GM23338 (cell line): ENCODE results near the gene ZC3H6. TPM values are rescaled to one million over a fixed set of nuclear protein-coding genes. Genes with fewer than 3 reads are reported as not detected.

Source experiments
- ATAC-seq: fragments of 200-7000 bp; cut with Tn5 transposase; 3 replicates; pipeline ENCODE4 v1.9.1; 2020
- DNase-seq: peaks from one replicate; pipeline ENCODE4 v3.0.0-alpha.2; 2015; ENCODE audit warnings: low spot score
- H2AFZ ChIP-seq: fragments of 200-600 bp; sonication (generic); 2 replicates; pipeline ENCODE4 v1.8.0; 2016; ENCODE audit warnings: antibody characterized with exemption, mild to moderate bottlenecking, moderate library complexity
- H3F3A ChIP-seq: fragments of 200-600 bp; sonication (generic); replicated peaks from 2 replicates; pipeline ENCODE4 v1.8.0; 2017; ENCODE audit warnings: antibody characterized with exemption, mixed run types, low read depth
- H3K27ac ChIP-seq: fragments of 200-600 bp; sonication (generic); 2 replicates; pipeline ENCODE4 v1.6.1; 2016; ENCODE audit warnings: low read depth
- H3K27me3 ChIP-seq: fragments of 200-600 bp; sonication (generic); 2 replicates; pipeline ENCODE4 v1.8.0; 2016; ENCODE audit warnings: mild to moderate bottlenecking, mixed run types, moderate library complexity; ENCODE audit not compliant: insufficient read depth
- H3K36me3 ChIP-seq: fragments of 200-600 bp; sonication (generic); 2 replicates; pipeline ENCODE4 v1.8.0; 2016; ENCODE audit warnings: mild to moderate bottlenecking; ENCODE audit not compliant: insufficient read depth
- H3K4me1 ChIP-seq: fragments of 200-600 bp; sonication (generic); 2 replicates; pipeline ENCODE4 v1.8.0; 2016; ENCODE audit warnings: mild to moderate bottlenecking, moderate library complexity; ENCODE audit not compliant: insufficient read depth
- H3K4me2 ChIP-seq: fragments of 200-600 bp; sonication (generic); 2 replicates; pipeline ENCODE4 v1.7.1; 2017; ENCODE audit warnings: mixed run types
- H3K4me3 ChIP-seq: fragments of 200-600 bp; sonication (generic); 2 replicates; pipeline ENCODE4 v1.6.1; 2016; ENCODE audit warnings: mixed run types
- H3K79me2 ChIP-seq: fragments of 200-600 bp; sonication (generic); replicated peaks from 2 replicates; pipeline ENCODE4 v1.8.0; 2017; ENCODE audit warnings: mild to moderate bottlenecking; ENCODE audit not compliant: insufficient read depth
- H3K9me2 ChIP-seq: fragments of 200-600 bp; sonication (generic); 2 replicates; pipeline ENCODE4 v1.8.0; 2017; ENCODE audit not compliant: insufficient read depth
- H4K20me1 ChIP-seq: fragments of 200-600 bp; sonication (generic); replicated peaks from 2 replicates; pipeline ENCODE4 v1.8.0; 2017; ENCODE audit warnings: mild to moderate bottlenecking; ENCODE audit not compliant: insufficient read depth
- H3K27ac Mint-ChIP-seq: 2 replicates; pipeline ENCODE4 v1.8.0; 2020; ENCODE audit warnings: inconsistent platforms, mild to moderate bottlenecking, moderate library complexity, mixed read lengths
- H3K27me3 Mint-ChIP-seq: 3 replicates; pipeline ENCODE4 v1.8.0; 2022; ENCODE audit warnings: low read depth, mild to moderate bottlenecking, moderate library complexity, mixed read lengths, inconsistent platforms; ENCODE audit not compliant: insufficient read depth, poor library complexity
- H3K36me3 Mint-ChIP-seq: 3 replicates; pipeline ENCODE4 v1.8.0; 2021; ENCODE audit warnings: low read depth, mild to moderate bottlenecking, inconsistent platforms, moderate library complexity, mixed read lengths
- H3K4me1 Mint-ChIP-seq: 3 replicates; pipeline ENCODE4 v1.8.0; 2020; ENCODE audit warnings: mild to moderate bottlenecking, inconsistent platforms, mixed read lengths
- H3K4me3 Mint-ChIP-seq: 3 replicates; pipeline ENCODE4 v1.8.0; 2021; ENCODE audit warnings: moderate library complexity, mild to moderate bottlenecking, inconsistent platforms, mixed read lengths
- H3K9me3 Mint-ChIP-seq: 3 replicates; pipeline ENCODE4 v1.8.0; 2020; ENCODE audit warnings: moderate library complexity, mild to moderate bottlenecking, inconsistent platforms, mixed read lengths
- CREB1 ChIP-seq: fragments of 250-450 bp; sonication (Bioruptor Pico); IDR thresholded peaks from 2 replicates; pipeline ENCODE4 v1.5.0; 2020; ENCODE audit warnings: low read depth, mild to moderate bottlenecking, moderate library complexity
- CTCF ChIP-seq, 2 experiments: fragments of 200-600 bp in 1 of 2; sonication (generic) in 1 of 2; conservative IDR thresholded peaks; 2 replicates each; pipeline versions ENCODE4 v1.5.1 to v1.6.1; 2016 to 2017; ENCODE audit warnings: antibody characterized with exemption in 2 of 2, low read depth in 2 of 2, mild to moderate bottlenecking in 2 of 2, moderate library complexity in 1 of 2
- ETS1 ChIP-seq: IDR thresholded peaks from 2 replicates; pipeline ENCODE4 v1.6.1; 2016; ENCODE audit warnings: antibody characterized with exemption
- EZH2 ChIP-seq: fragments of 200-600 bp; sonication (generic); IDR thresholded peaks from one replicate; pipeline ENCODE4 v1.8.0; 2017; ENCODE audit warnings: antibody characterized with exemption, mild to moderate bottlenecking, low read depth; ENCODE audit not compliant: unreplicated experiment
- EZH2phosphoT487 ChIP-seq: fragments of 200-600 bp; sonication (generic); IDR thresholded peaks from one replicate; pipeline ENCODE4 v1.8.1; 2018; ENCODE audit warnings: antibody characterized with exemption; ENCODE audit not compliant: unreplicated experiment
- JUNB ChIP-seq: IDR thresholded peaks from one replicate; pipeline ENCODE4 v1.6.1; 2016; ENCODE audit warnings: antibody characterized with exemption; ENCODE audit not compliant: unreplicated experiment
- NANOG ChIP-seq: IDR thresholded peaks from 2 replicates; pipeline ENCODE4 v1.6.1; 2016; ENCODE audit warnings: antibody characterized with exemption, borderline replicate concordance
- POLR2AphosphoS5 ChIP-seq: IDR thresholded peaks from 2 replicates; pipeline ENCODE4 v1.6.1; 2016; ENCODE audit warnings: antibody characterized with exemption, low read depth
- STAT1 ChIP-seq: IDR thresholded peaks from one replicate; pipeline ENCODE4 v1.6.1; 2016; ENCODE audit warnings: antibody characterized with exemption; ENCODE audit not compliant: unreplicated experiment
- ZNF114 ChIP-seq: fragments of 250-450 bp; sonication (Bioruptor Pico); IDR thresholded peaks from 2 replicates; pipeline ENCODE4 v1.5.0; 2020; ENCODE audit warnings: mild to moderate bottlenecking, moderate library complexity
- ZNF331 ChIP-seq: fragments of 250-450 bp; sonication (Bioruptor Pico); IDR thresholded peaks from 2 replicates; pipeline ENCODE4 v1.5.0; 2020; ENCODE audit warnings: low read depth, mild to moderate bottlenecking, moderate library complexity
- polyA plus RNA-seq: library from polyadenylated mRNA; unstranded; fragments of >200 nt; fragmentation: Nextera tagmentation; extraction: Ambion mirVana; gene quantifications from 2 replicates; pipeline ENCODE4 v1.2.1, GENCODE V29; 2016
- total RNA-seq: library from RNA; depleted of rRNA; stranded (reverse); fragments of >200 nt; shearing (Covaris generic); gene quantifications from 2 replicates; pipeline ENCODE4 v1.2.3, GENCODE V29; 2014
- TF ChIP-seq, protein P1 (sequence below): fragments of 250-450 bp; sonication (Bioruptor Pico); IDR thresholded peaks from 2 replicates; pipeline ENCODE4 v1.5.0; 2020; ENCODE audit warnings: mild to moderate bottlenecking, moderate library complexity
- TF ChIP-seq, protein P2 (sequence below): IDR thresholded peaks from one replicate; pipeline ENCODE4 v1.6.1; 2018; ENCODE audit warnings: antibody characterized with exemption; ENCODE audit not compliant: unreplicated experiment

ZC3H6 gene
- total and polyA plus RNA-seq, 2 experiments from 2014 or later = 4.9 to 8.0 TPM

GRCh38 chr2:112273349-112273748 lies 2.0 kb upstream of the ZC3H6 start:
- H3K9me2 ChIP-seq = no peaks in the 10 kb centered on the region
- H3K4me1 Mint-ChIP-seq = peaks cover 18% of the 10 kb centered on the region
- no peaks in the 10 kb centered on the region for H4K20me1 ChIP-seq
- no peak overlapping the region for H3K4me2 ChIP-seq
- peaks cover 7% of the 10 kb centered on the region; the same call in 1 of the 2 replicates for H3K4me1 ChIP-seq
- no peak for ATAC-seq
- H2AFZ ChIP-seq = no peak overlapping the region
- H3K36me3 Mint-ChIP-seq = no peaks in the 10 kb centered on the region
- peaks cover 3% of the 10 kb centered on the region for H3K9me3 Mint-ChIP-seq
- no peak overlapping the region for H3K4me3 ChIP-seq
- DNase-seq = no peak
- H3K4me3 Mint-ChIP-seq = peak overlapping the region; percentile 1; the same call in 1 of the 3 replicates
- H3K27ac Mint-ChIP-seq = no peak overlapping the region
- TF ChIP-seq ZNF114 (CRISPR knock-in tag) (no peak), CREB1 (CRISPR knock-in tag) (no peak), EZH2phosphoT487 (no peak), NANOG (no peak), ZNF331 (CRISPR knock-in tag) (no peak), EZH2 (no peak), POLR2AphosphoS5 (no peak), CTCF (conservative IDR thresholded peaks at IDR 0.05; ENCODE audit: low read depth in 2 of 2) (no peak), ETS1 (no peak), STAT1 (no peak), JUNB (no peak)
- TF ChIP-seq, protein P1, sequence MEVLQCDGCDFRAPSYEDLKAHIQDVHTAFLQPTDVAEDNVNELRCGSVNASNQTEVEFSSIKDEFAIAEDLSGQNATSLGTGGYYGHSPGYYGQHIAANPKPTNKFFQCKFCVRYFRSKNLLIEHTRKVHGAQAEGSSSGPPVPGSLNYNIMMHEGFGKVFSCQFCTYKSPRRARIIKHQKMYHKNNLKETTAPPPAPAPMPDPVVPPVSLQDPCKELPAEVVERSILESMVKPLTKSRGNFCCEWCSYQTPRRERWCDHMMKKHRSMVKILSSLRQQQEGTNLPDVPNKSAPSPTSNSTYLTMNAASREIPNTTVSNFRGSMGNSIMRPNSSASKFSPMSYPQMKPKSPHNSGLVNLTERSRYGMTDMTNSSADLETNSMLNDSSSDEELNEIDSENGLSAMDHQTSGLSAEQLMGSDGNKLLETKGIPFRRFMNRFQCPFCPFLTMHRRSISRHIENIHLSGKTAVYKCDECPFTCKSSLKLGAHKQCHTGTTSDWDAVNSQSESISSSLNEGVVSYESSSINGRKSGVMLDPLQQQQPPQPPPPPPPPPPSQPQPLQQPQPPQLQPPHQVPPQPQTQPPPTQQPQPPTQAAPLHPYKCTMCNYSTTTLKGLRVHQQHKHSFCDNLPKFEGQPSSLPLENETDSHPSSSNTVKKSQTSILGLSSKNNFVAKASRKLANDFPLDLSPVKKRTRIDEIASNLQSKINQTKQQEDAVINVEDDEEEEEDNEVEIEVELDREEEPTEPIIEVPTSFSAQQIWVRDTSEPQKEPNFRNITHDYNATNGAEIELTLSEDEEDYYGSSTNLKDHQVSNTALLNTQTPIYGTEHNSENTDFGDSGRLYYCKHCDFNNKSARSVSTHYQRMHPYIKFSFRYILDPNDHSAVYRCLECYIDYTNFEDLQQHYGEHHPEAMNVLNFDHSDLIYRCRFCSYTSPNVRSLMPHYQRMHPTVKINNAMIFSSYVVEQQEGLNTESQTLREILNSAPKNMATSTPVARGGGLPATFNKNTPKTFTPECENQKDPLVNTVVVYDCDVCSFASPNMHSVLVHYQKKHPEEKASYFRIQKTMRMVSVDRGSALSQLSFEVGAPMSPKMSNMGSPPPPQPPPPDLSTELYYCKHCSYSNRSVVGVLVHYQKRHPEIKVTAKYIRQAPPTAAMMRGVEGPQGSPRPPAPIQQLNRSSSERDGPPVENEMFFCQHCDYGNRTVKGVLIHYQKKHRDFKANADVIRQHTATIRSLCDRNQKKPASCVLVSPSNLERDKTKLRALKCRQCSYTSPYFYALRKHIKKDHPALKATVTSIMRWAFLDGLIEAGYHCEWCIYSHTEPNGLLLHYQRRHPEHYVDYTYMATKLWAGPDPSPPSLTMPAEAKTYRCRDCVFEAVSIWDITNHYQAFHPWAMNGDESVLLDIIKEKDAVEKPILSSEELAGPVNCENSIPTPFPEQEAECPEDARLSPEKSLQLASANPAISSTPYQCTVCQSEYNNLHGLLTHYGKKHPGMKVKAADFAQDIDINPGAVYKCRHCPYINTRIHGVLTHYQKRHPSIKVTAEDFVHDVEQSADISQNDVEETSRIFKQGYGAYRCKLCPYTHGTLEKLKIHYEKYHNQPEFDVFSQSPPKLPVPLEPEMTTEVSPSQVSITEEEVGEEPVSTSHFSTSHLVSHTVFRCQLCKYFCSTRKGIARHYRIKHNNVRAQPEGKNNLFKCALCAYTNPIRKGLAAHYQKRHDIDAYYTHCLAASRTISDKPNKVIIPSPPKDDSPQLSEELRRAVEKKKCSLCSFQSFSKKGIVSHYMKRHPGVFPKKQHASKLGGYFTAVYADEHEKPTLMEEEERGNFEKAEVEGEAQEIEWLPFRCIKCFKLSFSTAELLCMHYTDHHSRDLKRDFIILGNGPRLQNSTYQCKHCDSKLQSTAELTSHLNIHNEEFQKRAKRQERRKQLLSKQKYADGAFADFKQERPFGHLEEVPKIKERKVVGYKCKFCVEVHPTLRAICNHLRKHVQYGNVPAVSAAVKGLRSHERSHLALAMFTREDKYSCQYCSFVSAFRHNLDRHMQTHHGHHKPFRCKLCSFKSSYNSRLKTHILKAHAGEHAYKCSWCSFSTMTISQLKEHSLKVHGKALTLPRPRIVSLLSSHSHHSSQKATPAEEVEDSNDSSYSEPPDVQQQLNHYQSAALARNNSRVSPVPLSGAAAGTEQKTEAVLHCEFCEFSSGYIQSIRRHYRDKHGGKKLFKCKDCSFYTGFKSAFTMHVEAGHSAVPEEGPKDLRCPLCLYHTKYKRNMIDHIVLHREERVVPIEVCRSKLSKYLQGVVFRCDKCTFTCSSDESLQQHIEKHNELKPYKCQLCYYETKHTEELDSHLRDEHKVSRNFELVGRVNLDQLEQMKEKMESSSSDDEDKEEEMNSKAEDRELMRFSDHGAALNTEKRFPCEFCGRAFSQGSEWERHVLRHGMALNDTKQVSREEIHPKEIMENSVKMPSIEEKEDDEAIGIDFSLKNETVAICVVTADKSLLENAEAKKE = no peak
- TF ChIP-seq, protein P2, sequence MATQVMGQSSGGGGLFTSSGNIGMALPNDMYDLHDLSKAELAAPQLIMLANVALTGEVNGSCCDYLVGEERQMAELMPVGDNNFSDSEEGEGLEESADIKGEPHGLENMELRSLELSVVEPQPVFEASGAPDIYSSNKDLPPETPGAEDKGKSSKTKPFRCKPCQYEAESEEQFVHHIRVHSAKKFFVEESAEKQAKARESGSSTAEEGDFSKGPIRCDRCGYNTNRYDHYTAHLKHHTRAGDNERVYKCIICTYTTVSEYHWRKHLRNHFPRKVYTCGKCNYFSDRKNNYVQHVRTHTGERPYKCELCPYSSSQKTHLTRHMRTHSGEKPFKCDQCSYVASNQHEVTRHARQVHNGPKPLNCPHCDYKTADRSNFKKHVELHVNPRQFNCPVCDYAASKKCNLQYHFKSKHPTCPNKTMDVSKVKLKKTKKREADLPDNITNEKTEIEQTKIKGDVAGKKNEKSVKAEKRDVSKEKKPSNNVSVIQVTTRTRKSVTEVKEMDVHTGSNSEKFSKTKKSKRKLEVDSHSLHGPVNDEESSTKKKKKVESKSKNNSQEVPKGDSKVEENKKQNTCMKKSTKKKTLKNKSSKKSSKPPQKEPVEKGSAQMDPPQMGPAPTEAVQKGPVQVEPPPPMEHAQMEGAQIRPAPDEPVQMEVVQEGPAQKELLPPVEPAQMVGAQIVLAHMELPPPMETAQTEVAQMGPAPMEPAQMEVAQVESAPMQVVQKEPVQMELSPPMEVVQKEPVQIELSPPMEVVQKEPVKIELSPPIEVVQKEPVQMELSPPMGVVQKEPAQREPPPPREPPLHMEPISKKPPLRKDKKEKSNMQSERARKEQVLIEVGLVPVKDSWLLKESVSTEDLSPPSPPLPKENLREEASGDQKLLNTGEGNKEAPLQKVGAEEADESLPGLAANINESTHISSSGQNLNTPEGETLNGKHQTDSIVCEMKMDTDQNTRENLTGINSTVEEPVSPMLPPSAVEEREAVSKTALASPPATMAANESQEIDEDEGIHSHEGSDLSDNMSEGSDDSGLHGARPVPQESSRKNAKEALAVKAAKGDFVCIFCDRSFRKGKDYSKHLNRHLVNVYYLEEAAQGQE = no peak
- no peaks in the 10 kb centered on the region for H3K79me2 ChIP-seq
- H3K27me3 ChIP-seq = no peaks in the 10 kb centered on the region
- H3K27ac ChIP-seq = peak overlapping the region; percentile 71; the same call in 1 of the 2 replicates
- H3K27me3 Mint-ChIP-seq = peaks cover 4% of the 10 kb centered on the region
- no peaks in the 10 kb centered on the region for H3F3A ChIP-seq
- no peaks in the 10 kb centered on the region for H3K36me3 ChIP-seq
